GM23338 (cell line): ENCODE results near the gene ZGPAT. TPM values are rescaled to one million over a fixed set of nuclear protein-coding genes. Genes with fewer than 3 reads are reported as not detected.

Source experiments
- ATAC-seq: fragments of 200-7000 bp; cut with Tn5 transposase; 3 replicates; pipeline ENCODE4 v1.9.1; 2020
- DNase-seq: peaks from one replicate; pipeline ENCODE4 v3.0.0-alpha.2; 2015; ENCODE audit warnings: low spot score
- H2AFZ ChIP-seq: fragments of 200-600 bp; sonication (generic); 2 replicates; pipeline ENCODE4 v1.8.0; 2016; ENCODE audit warnings: antibody characterized with exemption, mild to moderate bottlenecking, moderate library complexity
- H3F3A ChIP-seq: fragments of 200-600 bp; sonication (generic); replicated peaks from 2 replicates; pipeline ENCODE4 v1.8.0; 2017; ENCODE audit warnings: antibody characterized with exemption, mixed run types, low read depth
- H3K27ac ChIP-seq: fragments of 200-600 bp; sonication (generic); 2 replicates; pipeline ENCODE4 v1.6.1; 2016; ENCODE audit warnings: low read depth
- H3K27me3 ChIP-seq: fragments of 200-600 bp; sonication (generic); 2 replicates; pipeline ENCODE4 v1.8.0; 2016; ENCODE audit warnings: mild to moderate bottlenecking, mixed run types, moderate library complexity; ENCODE audit not compliant: insufficient read depth
- H3K36me3 ChIP-seq: fragments of 200-600 bp; sonication (generic); 2 replicates; pipeline ENCODE4 v1.8.0; 2016; ENCODE audit warnings: mild to moderate bottlenecking; ENCODE audit not compliant: insufficient read depth
- H3K4me1 ChIP-seq: fragments of 200-600 bp; sonication (generic); 2 replicates; pipeline ENCODE4 v1.8.0; 2016; ENCODE audit warnings: mild to moderate bottlenecking, moderate library complexity; ENCODE audit not compliant: insufficient read depth
- H3K4me2 ChIP-seq: fragments of 200-600 bp; sonication (generic); 2 replicates; pipeline ENCODE4 v1.7.1; 2017; ENCODE audit warnings: mixed run types
- H3K4me3 ChIP-seq: fragments of 200-600 bp; sonication (generic); 2 replicates; pipeline ENCODE4 v1.6.1; 2016; ENCODE audit warnings: mixed run types
- H3K79me2 ChIP-seq: fragments of 200-600 bp; sonication (generic); replicated peaks from 2 replicates; pipeline ENCODE4 v1.8.0; 2017; ENCODE audit warnings: mild to moderate bottlenecking; ENCODE audit not compliant: insufficient read depth
- H3K9me2 ChIP-seq: fragments of 200-600 bp; sonication (generic); 2 replicates; pipeline ENCODE4 v1.8.0; 2017; ENCODE audit not compliant: insufficient read depth
- H4K20me1 ChIP-seq: fragments of 200-600 bp; sonication (generic); replicated peaks from 2 replicates; pipeline ENCODE4 v1.8.0; 2017; ENCODE audit warnings: mild to moderate bottlenecking; ENCODE audit not compliant: insufficient read depth
- H3K27ac Mint-ChIP-seq: 2 replicates; pipeline ENCODE4 v1.8.0; 2020; ENCODE audit warnings: inconsistent platforms, mild to moderate bottlenecking, moderate library complexity, mixed read lengths
- H3K27me3 Mint-ChIP-seq: 3 replicates; pipeline ENCODE4 v1.8.0; 2022; ENCODE audit warnings: low read depth, mild to moderate bottlenecking, moderate library complexity, mixed read lengths, inconsistent platforms; ENCODE audit not compliant: insufficient read depth, poor library complexity
- H3K36me3 Mint-ChIP-seq: 3 replicates; pipeline ENCODE4 v1.8.0; 2021; ENCODE audit warnings: low read depth, mild to moderate bottlenecking, inconsistent platforms, moderate library complexity, mixed read lengths
- H3K4me1 Mint-ChIP-seq: 3 replicates; pipeline ENCODE4 v1.8.0; 2020; ENCODE audit warnings: mild to moderate bottlenecking, inconsistent platforms, mixed read lengths
- H3K4me3 Mint-ChIP-seq: 3 replicates; pipeline ENCODE4 v1.8.0; 2021; ENCODE audit warnings: moderate library complexity, mild to moderate bottlenecking, inconsistent platforms, mixed read lengths
- H3K9me3 Mint-ChIP-seq: 3 replicates; pipeline ENCODE4 v1.8.0; 2020; ENCODE audit warnings: moderate library complexity, mild to moderate bottlenecking, inconsistent platforms, mixed read lengths
- CTCF ChIP-seq, 2 experiments: fragments of 200-600 bp in 1 of 2; sonication (generic) in 1 of 2; conservative IDR thresholded peaks; 2 replicates each; pipeline versions ENCODE4 v1.5.1 to v1.6.1; 2016 to 2017; ENCODE audit warnings: antibody characterized with exemption in 2 of 2, low read depth in 2 of 2, mild to moderate bottlenecking in 2 of 2, moderate library complexity in 1 of 2
- EZH2 ChIP-seq: fragments of 200-600 bp; sonication (generic); IDR thresholded peaks from one replicate; pipeline ENCODE4 v1.8.0; 2017; ENCODE audit warnings: antibody characterized with exemption, mild to moderate bottlenecking, low read depth; ENCODE audit not compliant: unreplicated experiment
- JUNB ChIP-seq: IDR thresholded peaks from one replicate; pipeline ENCODE4 v1.6.1; 2016; ENCODE audit warnings: antibody characterized with exemption; ENCODE audit not compliant: unreplicated experiment
- NANOG ChIP-seq: IDR thresholded peaks from 2 replicates; pipeline ENCODE4 v1.6.1; 2016; ENCODE audit warnings: antibody characterized with exemption, borderline replicate concordance
- POLR2AphosphoS5 ChIP-seq: IDR thresholded peaks from 2 replicates; pipeline ENCODE4 v1.6.1; 2016; ENCODE audit warnings: antibody characterized with exemption, low read depth
- ZNF331 ChIP-seq: fragments of 250-450 bp; sonication (Bioruptor Pico); IDR thresholded peaks from 2 replicates; pipeline ENCODE4 v1.5.0; 2020; ENCODE audit warnings: low read depth, mild to moderate bottlenecking, moderate library complexity
- ZNF462 ChIP-seq: fragments of 250-450 bp; sonication (Bioruptor Pico); IDR thresholded peaks from 2 replicates; pipeline ENCODE4 v1.5.0; 2020; ENCODE audit warnings: mild to moderate bottlenecking, moderate library complexity
- polyA plus RNA-seq: library from polyadenylated mRNA; unstranded; fragments of >200 nt; fragmentation: Nextera tagmentation; extraction: Ambion mirVana; gene quantifications from 2 replicates; pipeline ENCODE4 v1.2.1, GENCODE V29; 2016
- total RNA-seq: library from RNA; depleted of rRNA; stranded (reverse); fragments of >200 nt; shearing (Covaris generic); gene quantifications from 2 replicates; pipeline ENCODE4 v1.2.3, GENCODE V29; 2014

Gene ZGPAT
- total and polyA plus RNA-seq, 2 experiments from 2014 or later, result 25.0 to 39.2 TPM

GRCh38 chr20:63772781-63773518 is 65.1 kb downstream of the ZGPAT start:
- Histone ChIP-seq H3K4me1 (peaks cover 5% of the 10 kb centered on the region; the same call in 1 of the 2 replicates), H3K27me3 (no peaks in the 10 kb centered on the region), H3K36me3 (no peaks in the 10 kb centered on the region), H3F3A (peaks cover 19% of the 10 kb centered on the region; the same call in 1 of the 2 replicates), H3K27ac (no peak overlapping the region), H3K79me2 (peaks cover 17% of the 10 kb centered on the region), H3K9me2 (no peaks in the 10 kb centered on the region), H3K4me3 (no peak overlapping the region), H2AFZ (no peak overlapping the region), H3K4me2 (no peak overlapping the region), H4K20me1 (no peaks in the 10 kb centered on the region; the same call in 1 of the 2 replicates)
- ATAC-seq, result no peak
- no peak overlapping the region for H3K27ac Mint-ChIP-seq
- H3K27me3 Mint-ChIP-seq, result peaks cover 16% of the 10 kb centered on the region
- H3K4me3 Mint-ChIP-seq, result no peak overlapping the region
- H3K9me3 Mint-ChIP-seq, result no peaks in the 10 kb centered on the region; the same call in 2 of the 3 replicates
- TF ChIP-seq JUNB, result no peak
- no peak for TF ChIP-seq NANOG
- no peak for TF ChIP-seq CTCF (conservative IDR thresholded peaks at IDR 0.05; ENCODE audit: low read depth in 2 of 2)
- peaks cover 16% of the 10 kb centered on the region for H3K4me1 Mint-ChIP-seq
- H3K36me3 Mint-ChIP-seq, result peaks cover 8% of the 10 kb centered on the region; the same call in 1 of the 3 replicates
- no peak for DNase-seq

- no peak for ATAC-seq
- Histone ChIP-seq H3K4me2 (no peak overlapping the region), H3K27me3 (no peaks in the 10 kb centered on the region), H3K4me3 (no peak overlapping the region), H3K9me2 (no peaks in the 10 kb centered on the region), H3K4me1 (peaks cover 5% of the 10 kb centered on the region; the same call in 1 of the 2 replicates), H3K27ac (no peak overlapping the region), H3K79me2 (peaks cover 17% of the 10 kb centered on the region), H3K36me3 (no peaks in the 10 kb centered on the region), H4K20me1 (no peaks in the 10 kb centered on the region; the same call in 1 of the 2 replicates), H2AFZ (no peak overlapping the region), H3F3A (peaks cover 18% of the 10 kb centered on the region; the same call in 1 of the 2 replicates)
- no peaks in the 10 kb centered on the region; the same call in 2 of the 3 replicates for H3K9me3 Mint-ChIP-seq
- H3K36me3 Mint-ChIP-seq, result peaks cover 6% of the 10 kb centered on the region; the same call in 1 of the 3 replicates
- no peak overlapping the region for H3K4me3 Mint-ChIP-seq
- peaks cover 16% of the 10 kb centered on the region for H3K27me3 Mint-ChIP-seq
- no peak for DNase-seq
- H3K4me1 Mint-ChIP-seq, result peaks cover 16% of the 10 kb centered on the region
- H3K27ac Mint-ChIP-seq, result no peak overlapping the region
- TF ChIP-seq NANOG (no peak), POLR2AphosphoS5 (no peak), ZNF462 (no peak), ZNF331 (CRISPR knock-in tag) (no peak), CTCF (conservative IDR thresholded peaks at IDR 0.05; ENCODE audit: low read depth in 2 of 2) (no peak), EZH2 (no peak), JUNB (no peak)
Measured at GRCh38 chr20:63773571-63774241, 65.9 kb downstream of the ZGPAT start.
